Right atrium auricular region (tissue), 2 donors: ENCODE measurements around the gene ZBTB16. TPM values are rescaled to one million over a fixed set of nuclear protein-coding genes. Genes with fewer than 3 reads are reported as not detected.

ENCODE experiments used
- DNase-seq: peaks from one replicate; pipeline ENCODE4 v3.0.0-alpha.2; 2019; ENCODE audit warnings: low spot score
- H3K27ac ChIP-seq, 2 donors: fragments of 200-600 bp; sonication (generic); 1 replicate in 1 of 2; 2 replicates in 1 of 2; pipeline ENCODE4 v1.5.1; 2016 to 2019
- H3K27me3 ChIP-seq, 2 donors: fragments of 200-600 bp; sonication (generic); one replicate each; pipeline versions ENCODE4 v1.5.1 to v1.6.0; 2017 to 2019
- H3K36me3 ChIP-seq: fragments of 200-600 bp; sonication (generic); one replicate; pipeline ENCODE4 v1.5.1; 2016
- H3K4me1 ChIP-seq, 2 donors: fragments of 200-600 bp; sonication (generic); one replicate each; pipeline versions ENCODE4 v1.5.1 to v1.6.0; 2017 to 2019
- H3K4me3 ChIP-seq, 2 donors: fragments of 200-600 bp; sonication (generic); 1 replicate in 1 of 2; 2 replicates in 1 of 2; pipeline ENCODE4 v1.5.1; 2017 to 2019; ENCODE audit warnings: mild to moderate bottlenecking in 1 of 2, moderate library complexity in 1 of 2
- H3K9me3 ChIP-seq, 2 donors: fragments of 200-600 bp; sonication (generic); one replicate each; pipeline ENCODE4 v1.5.1; 2019
- total RNA-seq, 2 donors: library from RNA; depleted of rRNA; stranded (reverse); fragments of >200 nt; gene quantifications; one replicate each; pipeline ENCODE4 v1.1.0, GENCODE V29; 2016
- TF ChIP-seq, protein P1 (sequence below), 2 donors: fragments of 200-600 bp; sonication (generic); IDR thresholded peaks; one replicate each; pipeline ENCODE4 v1.5.1; 2019; ENCODE audit warnings: antibody characterized with exemption in 2 of 2

The ZBTB16 gene
- total RNA-seq, 2 donors from 2014 or later = 65.5 to 101 TPM

DNA sequence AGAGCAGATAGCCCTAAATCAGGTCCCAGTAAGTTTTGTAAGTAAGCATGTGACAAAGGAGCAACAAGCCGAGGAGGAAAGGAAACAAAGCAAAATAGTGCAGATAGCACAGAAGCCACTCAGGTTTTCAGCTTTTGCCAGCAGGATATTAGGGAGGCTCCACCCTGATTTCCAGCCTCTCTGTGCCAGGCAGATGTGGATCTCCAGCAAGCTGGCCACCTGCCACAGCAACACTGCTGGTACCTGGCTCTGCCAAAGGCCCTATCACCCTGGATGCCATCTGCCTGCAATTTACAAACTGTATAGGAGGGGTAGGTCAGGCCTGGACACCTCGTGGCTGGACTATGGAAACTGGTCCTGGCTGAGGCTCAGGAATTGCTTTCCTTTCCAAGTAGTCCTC is 224.5 kb downstream of the ZBTB16 start:
- Histone ChIP-seq H3K4me3 (no peak overlapping the region), H3K27me3 (no peaks in the 10 kb centered on the region), H3K9me3 (no peaks in the 10 kb centered on the region), H3K27ac (no peak overlapping the region), H3K36me3 (no peaks in the 10 kb centered on the region), H3K4me1 (peaks cover 0 to 16% of the 10 kb centered on the region in 2 donors)
- no peak for DNase-seq
- TF ChIP-seq, protein P1, sequence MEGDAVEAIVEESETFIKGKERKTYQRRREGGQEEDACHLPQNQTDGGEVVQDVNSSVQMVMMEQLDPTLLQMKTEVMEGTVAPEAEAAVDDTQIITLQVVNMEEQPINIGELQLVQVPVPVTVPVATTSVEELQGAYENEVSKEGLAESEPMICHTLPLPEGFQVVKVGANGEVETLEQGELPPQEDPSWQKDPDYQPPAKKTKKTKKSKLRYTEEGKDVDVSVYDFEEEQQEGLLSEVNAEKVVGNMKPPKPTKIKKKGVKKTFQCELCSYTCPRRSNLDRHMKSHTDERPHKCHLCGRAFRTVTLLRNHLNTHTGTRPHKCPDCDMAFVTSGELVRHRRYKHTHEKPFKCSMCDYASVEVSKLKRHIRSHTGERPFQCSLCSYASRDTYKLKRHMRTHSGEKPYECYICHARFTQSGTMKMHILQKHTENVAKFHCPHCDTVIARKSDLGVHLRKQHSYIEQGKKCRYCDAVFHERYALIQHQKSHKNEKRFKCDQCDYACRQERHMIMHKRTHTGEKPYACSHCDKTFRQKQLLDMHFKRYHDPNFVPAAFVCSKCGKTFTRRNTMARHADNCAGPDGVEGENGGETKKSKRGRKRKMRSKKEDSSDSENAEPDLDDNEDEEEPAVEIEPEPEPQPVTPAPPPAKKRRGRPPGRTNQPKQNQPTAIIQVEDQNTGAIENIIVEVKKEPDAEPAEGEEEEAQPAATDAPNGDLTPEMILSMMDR (IDR thresholded peaks at IDR 0.05) = no peak

- peaks cover 0 to 16% of the 10 kb centered on the region in 2 donors for H3K4me1 ChIP-seq
- no peak overlapping the region for H3K4me3 ChIP-seq
- TF ChIP-seq, protein P1 (IDR thresholded peaks at IDR 0.05) = no peak
- DNase-seq = no peak
- no peaks in the 10 kb centered on the region for H3K27me3 ChIP-seq
- H3K36me3 ChIP-seq = no peaks in the 10 kb centered on the region
- no peaks in the 10 kb centered on the region for H3K9me3 ChIP-seq
- H3K27ac ChIP-seq = no peak overlapping the region
These were observed 225.4 kb downstream of the ZBTB16 start for GRCh38 chr11:114284914-114285313.

- Histone ChIP-seq H3K27ac (no peak overlapping the region), H3K27me3 (no peaks in the 10 kb centered on the region), H3K4me1 (peaks cover 0 to 11% of the 10 kb centered on the region in 2 donors), H3K36me3 (no peaks in the 10 kb centered on the region), H3K9me3 (no peaks in the 10 kb centered on the region), H3K4me3 (no peak overlapping the region)
- TF ChIP-seq, protein P1 (IDR thresholded peaks at IDR 0.05) = no peak
- no peak for DNase-seq
These were observed 226.1 kb downstream of the ZBTB16 start for GRCh38 chr11:114285599-114285998.

DNA sequence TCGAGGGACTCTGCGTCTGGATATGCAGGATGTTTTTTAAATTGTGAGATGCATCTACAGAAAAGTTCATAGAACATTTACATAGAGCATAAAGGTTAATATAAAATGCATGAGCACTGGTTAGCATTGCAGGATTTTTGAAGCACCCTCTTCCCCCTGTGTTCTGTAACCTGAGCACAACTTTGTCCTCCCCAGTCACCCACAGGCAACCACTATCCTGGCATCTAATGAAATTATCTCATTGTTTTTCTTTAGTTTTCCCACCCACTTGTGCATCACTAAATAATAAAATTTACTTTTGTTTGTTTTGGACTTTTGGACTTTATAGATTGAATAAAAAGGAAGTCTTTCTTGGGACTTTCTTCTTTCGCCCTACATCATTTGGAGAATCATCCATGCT is 226.7 kb downstream of the ZBTB16 start:
- Histone ChIP-seq H3K27me3 (no peaks in the 10 kb centered on the region), H3K27ac (no peak overlapping the region), H3K4me1 (peaks cover 0 to 13% of the 10 kb centered on the region in 2 donors), H3K9me3 (no peaks in the 10 kb centered on the region), H3K36me3 (no peaks in the 10 kb centered on the region), H3K4me3 (no peak overlapping the region)
- no peak for DNase-seq
- TF ChIP-seq, protein P1 (IDR thresholded peaks at IDR 0.05) = no peak

- TF ChIP-seq, protein P1 (IDR thresholded peaks at IDR 0.05) = no peak
- no peak for DNase-seq
- Histone ChIP-seq H3K4me1 (peaks cover 0 to 21% of the 10 kb centered on the region in 2 donors), H3K4me3 (no peak overlapping the region), H3K27ac (no peak overlapping the region), H3K9me3 (no peaks in the 10 kb centered on the region), H3K27me3 (no peaks in the 10 kb centered on the region), H3K36me3 (no peaks in the 10 kb centered on the region)
These were observed 227.6 kb downstream of the ZBTB16 start for GRCh38 chr11:114287154-114287553.

DNA sequence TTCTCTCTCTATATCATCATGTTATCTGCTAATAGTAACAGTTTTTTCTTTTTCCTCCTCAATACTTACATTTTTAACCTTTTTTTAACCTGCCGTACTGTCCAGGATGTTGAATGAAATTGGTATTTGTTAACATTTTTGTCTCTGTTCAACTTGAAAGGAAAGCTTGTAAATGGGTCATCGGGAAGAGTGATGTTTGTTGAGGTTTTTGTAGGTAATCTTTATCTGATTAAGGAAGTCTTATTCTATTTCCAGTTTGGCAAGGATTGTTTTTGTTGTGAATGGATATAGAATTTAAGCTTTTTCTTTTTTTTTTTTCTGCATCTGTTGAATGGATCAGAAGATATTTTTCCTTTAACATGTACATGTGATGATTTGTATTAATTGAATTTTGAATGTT is 228.6 kb downstream of the ZBTB16 start:
- no peak overlapping the region for H3K4me3 ChIP-seq
- no peaks in the 10 kb centered on the region for H3K9me3 ChIP-seq
- H3K27me3 ChIP-seq = no peaks in the 10 kb centered on the region
- TF ChIP-seq, protein P1 (IDR thresholded peaks at IDR 0.05) = no peak
- H3K27ac ChIP-seq = no peak overlapping the region
- H3K4me1 ChIP-seq = peaks cover 0 to 31% of the 10 kb centered on the region in 2 donors
- DNase-seq = no peak
- H3K36me3 ChIP-seq = no peaks in the 10 kb centered on the region
